ENCODE measurements around the gene ADGRD2.

Gene ADGRD2

DNA sequence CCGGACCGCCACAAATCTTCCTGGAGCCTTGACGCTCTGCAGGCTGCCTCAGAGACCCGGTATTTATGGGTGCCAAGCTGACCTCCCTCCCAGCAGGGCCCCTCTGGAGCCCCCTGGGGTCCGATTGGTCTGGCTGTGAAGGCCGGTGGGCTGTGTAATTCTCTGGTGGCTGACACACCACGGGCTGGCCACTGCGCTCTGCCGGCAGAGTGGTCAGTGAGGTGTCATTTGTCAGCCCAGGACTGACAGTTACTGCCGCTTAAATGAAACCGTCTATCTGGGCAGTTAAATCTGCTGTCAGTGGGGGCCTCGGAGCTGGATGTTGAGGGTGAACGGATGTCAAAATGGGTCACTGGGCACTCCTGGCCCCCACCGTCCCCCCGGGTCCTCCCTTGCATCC, 46.2 kb downstream of the ADGRD2 start:
- no peak for DNase-seq (ENCODE audit: low spot score)

DNA sequence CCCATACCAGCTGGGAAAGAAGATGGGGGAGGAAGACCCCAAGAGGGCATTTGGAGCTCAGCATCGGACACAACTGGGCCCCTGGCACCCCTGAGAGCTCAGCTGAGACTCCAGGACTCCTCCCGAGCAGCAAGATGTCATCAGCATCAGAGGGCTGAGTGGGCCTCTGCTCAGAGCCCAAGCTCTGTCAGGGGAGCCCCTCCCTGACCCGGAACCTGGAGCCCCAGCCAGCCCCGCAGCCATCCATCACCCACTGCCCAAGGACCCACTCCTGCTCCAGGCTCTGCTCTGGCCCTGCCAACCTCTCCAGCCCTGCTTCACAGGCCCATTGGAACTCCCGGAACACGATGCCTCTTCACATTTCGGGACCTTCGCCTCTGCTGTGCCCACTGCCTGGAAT, 47.2 kb downstream of the ADGRD2 start:
- DNase-seq (ENCODE audit: low spot score): no peak

DNA sequence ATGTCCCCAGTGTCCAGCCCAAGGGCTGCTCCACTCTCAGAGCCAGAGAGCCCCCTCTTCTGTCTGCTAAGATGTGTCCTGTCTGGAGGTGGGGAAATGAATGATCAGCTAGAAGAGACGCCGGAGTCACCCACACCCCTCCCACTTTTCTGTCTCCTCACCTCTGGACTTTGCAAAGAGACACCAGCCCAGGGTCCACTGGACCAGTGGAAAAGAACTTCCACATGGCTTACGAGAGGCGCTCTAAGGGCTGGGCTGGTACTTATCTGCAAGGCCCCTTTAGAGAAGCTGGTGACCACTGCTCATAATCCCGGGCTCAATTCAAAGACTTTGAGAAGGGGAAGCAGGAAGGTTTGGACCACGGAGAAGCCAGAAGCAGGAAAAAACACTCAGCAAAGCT, 47.8 kb downstream of the ADGRD2 start:
- DNase-seq (ENCODE audit: low spot score): no peak

DNA sequence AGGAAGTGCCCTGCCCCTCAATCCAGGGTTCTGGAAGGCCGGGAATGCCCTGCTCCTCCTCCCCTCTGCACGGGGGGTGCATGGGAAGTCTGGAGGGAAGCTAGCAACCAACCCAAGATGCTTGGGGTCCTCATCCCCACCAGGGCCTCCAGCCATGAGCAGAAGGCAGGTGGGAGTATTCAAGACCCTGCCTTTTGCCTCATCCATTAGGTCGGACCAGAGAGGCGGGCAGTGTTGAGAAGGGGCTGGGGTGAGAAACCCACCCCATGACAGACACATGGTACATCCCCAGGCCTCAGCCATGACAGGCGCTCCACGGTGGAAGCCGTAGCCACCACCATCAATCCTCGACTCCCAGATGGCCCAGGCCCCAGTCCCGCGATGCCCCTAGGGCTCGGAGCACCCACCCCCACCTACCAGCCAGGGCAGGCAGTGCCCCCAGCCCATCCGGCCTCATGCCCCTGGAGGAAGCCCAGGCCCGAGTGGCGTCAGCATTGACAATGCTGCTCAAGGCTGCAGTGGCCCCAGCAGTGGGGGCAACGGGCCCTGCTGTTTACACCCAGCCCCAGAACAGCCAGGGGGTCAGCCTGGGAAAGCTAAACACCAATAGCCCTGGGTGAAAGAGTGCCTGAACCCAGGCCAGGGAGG, 48.4 kb downstream of the ADGRD2 start:
- DNase-seq (ENCODE audit: low spot score): no peak

DNA sequence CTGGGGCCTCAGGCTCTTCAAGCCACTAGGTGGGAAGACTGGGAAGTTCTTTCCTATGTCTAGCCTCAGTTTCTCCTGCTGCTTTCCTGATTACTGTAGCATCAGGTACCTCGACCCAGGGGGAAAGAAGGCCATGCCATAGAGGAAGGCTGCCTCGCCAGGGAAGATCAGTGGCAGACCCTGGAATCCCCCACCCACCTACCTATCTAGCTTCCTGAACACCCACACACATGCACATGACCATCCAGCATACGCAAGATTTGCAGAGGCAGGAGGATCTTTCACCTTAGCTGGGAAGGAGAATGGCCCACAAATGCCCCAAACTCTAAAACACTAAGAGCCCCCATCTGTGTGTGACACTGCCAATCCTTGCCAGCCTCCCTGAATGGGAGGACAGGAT, 49.0 kb downstream of the ADGRD2 start:
- no peak for DNase-seq (ENCODE audit: low spot score)

DNA sequence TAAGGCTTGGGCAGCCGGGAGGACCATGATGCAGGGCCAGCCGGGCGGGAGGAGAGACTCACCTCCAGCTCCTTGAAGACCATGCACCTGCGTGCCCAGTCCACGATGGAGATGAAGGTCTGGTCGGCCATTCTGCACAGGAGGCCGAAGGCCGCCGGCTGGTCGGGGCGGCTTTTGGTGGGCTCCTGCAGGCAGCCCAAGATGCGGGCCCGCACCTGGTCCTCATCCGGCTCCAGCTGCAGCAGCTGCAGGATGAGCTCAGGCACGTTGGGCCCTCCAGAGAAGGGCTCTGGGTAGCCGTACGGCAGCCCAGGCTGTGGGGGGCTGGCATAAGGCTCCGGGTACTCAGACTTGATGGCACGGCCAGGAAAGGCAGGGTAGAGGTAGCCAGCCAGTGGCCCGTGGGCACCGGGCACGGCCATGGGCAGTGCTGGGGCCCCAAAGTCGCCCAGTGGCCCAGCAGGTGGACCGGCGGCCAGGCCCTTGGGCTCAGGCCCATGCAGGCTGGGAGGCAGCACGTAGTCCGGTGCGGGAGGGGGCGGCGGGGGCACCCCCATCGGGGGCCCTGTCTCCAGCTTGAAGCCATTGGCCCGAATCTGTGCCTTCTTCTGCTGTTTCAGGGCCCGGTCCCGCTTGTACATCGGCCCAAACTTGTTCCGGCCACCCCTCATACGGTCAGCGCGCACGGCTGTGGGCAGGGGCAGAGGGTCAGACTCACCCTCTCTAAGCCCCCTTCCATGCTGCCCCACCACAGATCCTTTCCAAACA, 50.0 kb downstream of the ADGRD2 start:
- no peak for DNase-seq (ENCODE audit: low spot score)

DNA sequence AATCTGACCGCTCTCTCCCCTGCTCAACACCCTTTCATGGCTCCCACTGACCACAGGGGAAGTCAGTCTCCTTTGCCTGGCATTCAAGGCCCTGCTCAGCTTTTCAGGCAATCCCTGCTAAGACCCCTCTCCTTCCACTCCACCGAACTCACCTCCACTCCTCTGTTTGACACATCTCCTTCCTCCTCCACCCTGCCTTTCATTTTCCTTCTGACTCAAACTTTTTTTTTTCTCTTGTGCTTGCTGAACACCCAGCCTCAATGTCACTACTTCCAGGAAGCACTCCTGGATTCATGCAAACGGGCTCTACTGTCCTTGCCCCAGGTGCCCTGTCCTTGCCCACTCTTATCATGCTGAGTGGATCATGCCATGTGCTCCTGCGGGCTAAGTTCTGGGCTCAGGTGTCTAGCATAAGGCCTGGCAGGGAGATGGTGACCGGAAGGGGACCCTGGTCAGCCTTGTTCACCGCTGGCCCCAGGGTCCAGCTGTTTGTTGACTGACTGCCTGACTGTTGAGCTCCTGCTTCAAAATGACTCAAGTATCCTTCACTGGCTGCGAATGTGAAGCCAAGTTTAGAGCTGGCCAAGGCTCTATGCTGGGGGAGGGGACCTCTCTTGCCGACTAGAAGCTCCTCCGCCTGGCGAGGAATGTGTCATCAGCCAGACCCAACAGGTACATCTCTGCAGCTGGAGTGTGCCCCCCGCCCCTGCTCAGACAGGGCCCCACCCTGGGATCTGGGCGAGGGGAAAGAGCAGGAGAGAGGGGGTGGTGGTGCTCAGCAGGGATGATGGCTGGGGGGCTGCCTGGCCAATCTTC, 50.8 kb downstream of the ADGRD2 start:
- DNase-seq (ENCODE audit: low spot score): no peak

DNA sequence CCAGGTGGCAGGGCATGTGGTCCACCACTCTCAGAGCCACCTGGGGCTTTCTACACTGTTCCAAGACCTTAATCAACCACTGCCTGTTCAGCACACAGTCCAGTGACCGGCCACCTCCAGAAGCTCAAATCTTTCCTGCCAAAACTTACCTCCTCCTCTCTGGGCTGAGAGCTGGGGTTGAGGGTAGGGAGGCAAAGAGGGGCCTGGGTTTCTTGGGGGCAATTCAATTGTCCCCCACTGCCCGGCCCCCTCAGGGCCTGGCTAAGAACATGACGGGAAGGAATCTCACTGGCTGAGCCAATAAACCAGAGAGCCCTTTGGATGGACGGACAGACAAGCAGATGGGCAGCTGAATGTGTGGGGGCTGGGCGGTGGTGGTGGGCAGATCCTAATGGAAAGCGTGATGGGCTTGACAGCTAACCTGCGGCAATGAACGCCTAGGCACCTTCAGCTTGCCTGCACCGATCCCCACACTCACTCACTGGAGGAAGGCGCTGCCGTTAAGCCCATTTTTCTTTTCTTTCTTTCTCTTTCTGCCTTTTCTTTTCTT, 51.6 kb downstream of the ADGRD2 start:
- no peak for DNase-seq (ENCODE audit: low spot score)

DNA sequence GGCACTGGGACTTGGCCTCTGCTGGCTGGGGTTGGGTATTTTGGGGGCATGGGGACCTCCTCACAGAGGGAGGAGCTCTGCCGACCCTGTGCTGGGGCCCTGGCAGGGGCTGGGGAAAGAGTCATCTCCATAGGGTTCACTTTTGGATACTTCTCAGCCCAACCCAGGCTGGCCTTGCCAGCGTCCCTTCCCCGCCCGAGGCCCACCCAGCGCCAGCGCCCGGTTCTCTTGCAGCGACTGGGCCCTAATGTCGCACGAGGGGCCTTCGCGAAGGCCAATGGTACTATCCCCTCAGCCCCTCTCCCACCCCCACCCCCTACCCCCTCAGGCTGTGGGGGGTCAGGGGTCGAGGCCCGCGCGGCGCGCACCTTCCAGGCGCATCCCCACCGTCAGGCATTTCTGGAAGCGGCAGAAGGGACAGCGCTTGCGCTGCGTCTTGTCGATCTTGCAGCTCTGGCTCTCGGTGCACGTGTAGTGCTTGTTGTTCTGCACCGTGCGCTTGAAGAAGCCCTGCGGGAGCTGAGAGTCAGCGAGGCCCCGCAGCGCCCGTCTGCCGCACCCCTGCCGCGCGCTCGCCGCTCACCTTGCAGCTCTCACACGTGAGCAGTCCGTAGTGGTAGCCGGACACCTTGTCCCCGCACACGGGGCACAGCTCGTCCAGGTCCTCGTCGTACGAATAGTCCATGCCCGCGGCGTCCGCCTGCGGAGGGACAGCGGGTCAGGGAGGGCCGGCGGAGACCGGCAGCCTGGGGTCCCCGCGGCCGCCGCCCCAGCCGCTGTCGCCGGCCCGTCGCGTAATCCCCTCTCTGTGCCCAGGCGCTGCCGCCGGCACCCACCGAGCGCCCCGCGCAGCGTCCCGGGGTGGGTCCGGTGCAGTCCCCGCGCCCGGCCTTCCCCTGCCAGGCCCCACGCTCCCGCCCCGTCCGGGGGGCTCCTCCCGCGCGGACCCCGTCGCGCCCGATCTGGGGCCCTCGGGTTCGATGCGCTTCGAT, 52.8 kb downstream of the ADGRD2 start:
- no peak for DNase-seq (ENCODE audit: low spot score)

DNA sequence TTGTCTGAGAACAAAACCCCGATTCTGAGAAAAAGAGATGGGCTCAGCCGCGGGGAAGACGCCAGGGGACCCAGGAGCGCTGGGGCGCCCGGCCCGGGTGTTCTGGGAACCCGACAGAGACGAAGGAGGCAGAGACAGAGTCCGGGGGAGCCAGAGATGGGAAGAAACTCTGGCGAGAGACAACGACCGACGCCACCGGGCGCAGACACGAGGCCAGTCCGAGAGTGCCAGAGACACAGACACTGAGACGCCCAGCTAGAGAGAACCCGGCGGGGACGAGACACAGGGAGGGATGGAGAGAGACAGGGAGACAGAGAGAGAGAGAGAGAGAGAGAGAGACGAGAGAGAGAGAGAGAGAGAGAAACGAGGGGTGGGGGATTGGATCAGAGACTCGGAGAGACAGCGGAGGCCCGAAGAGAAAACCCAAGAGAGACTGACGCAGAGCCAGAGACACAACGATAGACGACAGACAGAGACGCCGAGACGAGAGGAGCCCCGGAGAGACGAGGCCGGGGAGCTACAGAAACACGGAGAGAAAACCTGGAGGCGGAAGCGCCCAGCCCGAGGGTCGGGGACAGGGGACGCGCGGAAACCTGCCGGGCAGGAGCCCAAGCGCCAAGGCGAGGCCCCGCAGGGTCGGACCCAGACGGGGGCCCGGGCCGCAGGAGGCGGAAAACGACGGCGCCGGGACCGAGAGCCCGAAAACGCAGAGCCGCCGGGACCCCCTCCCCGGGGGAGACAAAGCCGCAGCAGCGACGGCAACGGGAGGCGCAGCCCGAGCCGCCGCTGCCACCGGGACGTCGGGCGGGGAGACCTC, 53.7 kb downstream of the ADGRD2 start:
- DNase-seq (ENCODE audit: low spot score): no peak

DNA sequence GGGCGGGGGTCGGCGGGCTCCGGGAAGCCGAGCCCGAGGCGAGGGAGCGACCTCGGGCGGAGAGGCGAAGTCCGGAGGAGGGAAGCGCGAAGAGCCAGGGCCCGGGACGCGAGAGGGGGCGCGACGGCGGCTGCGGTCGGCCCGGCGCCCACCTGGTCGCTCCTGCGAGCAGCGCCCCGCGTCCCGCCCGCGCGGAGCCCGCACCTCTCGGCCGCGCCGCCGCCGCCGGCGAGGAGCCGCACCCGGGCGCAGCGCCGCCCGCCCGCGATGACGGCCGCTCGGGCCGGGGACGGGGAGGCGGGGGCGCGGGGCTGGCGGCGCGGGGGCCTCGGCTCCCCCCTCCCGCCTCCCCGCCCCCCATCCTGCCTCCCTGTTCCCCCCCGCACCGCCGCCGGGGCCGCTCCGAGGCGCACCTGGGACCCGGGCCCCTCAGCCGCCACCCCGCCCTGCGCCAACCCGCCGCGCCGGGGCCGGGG, 54.3 kb downstream of the ADGRD2 start:
- no peak for DNase-seq (ENCODE audit: low spot score)

DNA sequence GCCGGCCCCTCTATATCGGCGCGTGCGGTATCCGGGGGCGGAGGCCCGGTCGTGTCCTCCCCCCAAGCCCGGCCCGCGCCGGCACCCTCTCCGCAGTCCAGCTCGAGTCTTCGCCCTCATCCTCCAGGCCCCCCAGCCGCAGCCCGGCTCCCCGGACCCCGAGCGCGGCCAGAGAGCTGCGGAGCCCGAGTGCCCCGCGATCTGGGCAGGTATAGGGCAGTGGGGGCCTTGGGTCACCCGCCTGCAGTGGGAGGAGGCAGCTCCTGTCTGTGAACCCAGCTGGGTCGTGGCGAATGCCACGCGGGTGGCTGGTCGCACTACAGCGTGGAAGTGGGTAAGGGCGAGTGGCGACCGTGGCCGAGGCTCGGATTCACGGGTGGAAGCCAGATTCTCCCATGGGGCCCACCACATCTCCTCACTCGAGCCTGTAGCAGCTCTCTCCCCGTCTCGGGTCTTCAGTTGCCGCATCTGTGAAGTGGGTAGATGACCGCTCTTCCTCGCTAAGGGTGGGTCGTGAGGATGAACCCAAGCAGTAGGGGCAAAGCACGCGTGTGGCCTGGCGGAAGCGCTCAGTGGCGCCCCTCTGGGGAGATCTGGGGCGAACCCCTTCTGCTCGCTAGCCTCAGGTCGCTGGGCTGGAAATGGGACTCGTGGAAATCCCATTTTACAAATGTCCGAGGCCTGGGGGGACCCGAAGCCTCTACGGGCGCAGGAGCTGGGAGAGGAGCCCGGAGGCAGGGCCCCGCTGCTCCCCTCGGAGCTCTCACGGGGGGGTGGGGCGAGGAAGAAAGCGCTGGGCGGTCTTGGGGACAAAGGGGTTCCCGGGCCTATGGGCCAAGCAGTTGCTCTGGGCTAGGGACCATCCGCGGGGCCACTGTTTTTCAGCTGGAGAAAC, 55.0 kb downstream of the ADGRD2 start:
- no peak for DNase-seq (ENCODE audit: low spot score)

DNA sequence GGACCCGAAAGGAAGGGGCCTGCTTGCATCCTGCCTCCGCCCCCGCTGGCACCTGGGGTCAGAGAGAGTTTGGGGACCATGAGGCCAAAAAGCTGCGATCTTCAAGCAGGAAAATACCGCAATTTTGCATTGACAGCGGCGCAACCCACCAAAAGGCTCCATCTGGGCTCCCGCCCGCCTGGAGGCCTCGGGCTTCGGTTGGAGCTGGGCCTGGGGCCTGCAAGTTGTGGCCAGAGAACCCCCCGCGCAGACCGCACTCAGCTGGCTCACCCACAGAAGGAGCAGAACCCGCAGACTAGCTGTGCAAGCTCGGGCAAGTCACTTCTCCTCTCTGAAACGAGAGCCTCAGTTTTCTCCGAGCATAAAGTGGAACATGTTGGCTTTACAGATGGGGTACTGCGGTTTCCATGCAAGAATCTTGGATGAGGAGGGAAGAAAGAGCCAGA, 55.7 kb downstream of the ADGRD2 start:
- DNase-seq (ENCODE audit: low spot score): no peak

DNA sequence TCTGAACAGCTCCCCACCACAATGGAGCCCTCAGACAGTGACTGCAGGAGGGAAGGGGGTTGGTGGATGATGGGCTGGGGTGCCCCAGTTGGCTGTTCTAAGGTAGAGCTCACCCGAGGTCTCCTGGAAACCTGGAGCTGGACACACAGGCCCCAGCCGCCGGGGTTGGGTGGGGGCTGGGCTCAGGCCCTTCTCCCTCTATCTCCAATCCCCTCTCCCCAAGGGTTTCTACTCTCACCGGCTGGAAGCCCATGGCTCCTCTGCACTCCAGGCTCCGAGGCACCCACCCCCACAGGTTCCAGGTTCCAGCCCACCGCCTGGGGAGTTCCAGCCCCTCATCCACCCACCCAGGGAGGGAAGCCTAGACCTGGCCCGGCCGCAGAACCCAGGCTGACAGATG, 56.2 kb downstream of the ADGRD2 start:
- no peak for DNase-seq (ENCODE audit: low spot score)

DNA sequence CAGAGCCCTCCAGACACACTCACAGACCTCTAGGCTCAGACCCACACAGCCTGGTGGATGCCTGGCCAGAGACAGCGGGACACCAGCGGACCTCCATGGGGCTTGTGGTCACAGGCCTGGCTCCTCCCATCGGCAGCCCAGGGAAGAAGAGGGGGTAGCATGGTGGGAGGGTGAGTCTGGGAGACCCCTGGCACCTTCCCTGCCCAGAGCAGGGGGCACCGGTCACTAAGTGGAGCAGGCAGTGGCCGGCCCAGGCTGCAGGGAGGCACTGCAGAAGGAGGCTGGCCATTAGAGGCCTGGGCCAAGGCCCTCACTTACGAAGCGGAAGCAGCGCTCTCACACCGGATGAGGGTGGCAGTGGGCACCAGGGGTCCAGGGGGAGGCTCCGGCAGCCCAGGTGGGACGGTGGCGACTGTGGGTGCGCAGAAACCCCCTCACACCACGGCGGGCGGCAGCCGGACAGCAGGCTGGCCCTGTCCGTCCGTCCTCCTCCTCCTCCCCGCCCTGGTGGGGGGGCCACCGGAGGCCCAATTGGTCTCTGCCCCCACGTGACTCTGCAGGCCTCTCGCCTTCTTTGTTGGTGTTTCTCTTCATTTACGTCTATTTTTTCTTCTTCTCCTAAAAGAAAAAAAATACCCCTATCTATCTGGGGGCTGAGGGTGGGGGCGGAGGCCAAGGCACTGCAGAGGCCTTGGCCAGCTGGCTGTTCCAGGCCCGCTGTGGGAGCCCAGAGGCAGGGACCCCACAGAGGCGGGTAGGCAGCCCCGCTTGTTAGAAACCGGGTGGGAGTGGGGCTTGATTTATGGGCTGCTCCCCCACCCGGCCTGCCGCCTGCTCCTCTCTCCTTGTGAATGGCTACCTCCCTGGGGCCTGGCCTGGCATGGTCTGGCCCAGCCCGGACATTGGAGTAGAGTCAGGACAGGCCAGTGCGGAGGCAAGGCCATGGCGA, 57.0 kb downstream of the ADGRD2 start, which contains the start of gene NR5A1:
TSS of gene NR5A1 (minus strand) at position 469 of the 949 bp plus-strand sequence. CDS start 4,004 bp downstream, outside the sequence.
- no peak for DNase-seq (ENCODE audit: low spot score)

DNA sequence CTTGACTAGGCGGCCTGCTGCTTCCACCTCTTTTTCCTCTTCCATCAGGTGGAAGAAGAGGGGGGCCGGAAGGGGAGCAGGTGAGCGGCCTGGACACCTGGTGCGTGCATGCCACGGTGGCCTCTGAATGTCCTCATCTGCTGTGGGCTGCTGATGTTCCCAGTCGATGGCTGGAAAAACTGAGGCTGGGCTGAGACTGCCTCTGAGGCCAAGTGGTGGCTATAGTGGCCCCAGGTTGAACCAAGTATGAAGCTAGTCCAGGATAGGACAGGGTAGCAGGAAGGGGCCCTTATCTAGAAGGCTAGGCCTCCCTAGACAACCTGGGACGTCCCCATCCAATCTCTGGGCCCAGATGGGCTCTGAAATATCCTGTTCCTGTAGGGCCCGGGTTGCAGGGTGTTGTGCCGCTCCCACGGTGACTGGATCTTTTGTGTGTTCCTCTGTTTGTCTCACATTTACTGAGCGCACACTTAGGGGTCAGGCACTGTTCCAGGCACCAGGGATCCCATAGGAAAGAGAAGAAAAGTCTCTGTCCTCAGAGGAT, 57.7 kb downstream of the ADGRD2 start:
- DNase-seq (ENCODE audit: low spot score): no peak

DNA sequence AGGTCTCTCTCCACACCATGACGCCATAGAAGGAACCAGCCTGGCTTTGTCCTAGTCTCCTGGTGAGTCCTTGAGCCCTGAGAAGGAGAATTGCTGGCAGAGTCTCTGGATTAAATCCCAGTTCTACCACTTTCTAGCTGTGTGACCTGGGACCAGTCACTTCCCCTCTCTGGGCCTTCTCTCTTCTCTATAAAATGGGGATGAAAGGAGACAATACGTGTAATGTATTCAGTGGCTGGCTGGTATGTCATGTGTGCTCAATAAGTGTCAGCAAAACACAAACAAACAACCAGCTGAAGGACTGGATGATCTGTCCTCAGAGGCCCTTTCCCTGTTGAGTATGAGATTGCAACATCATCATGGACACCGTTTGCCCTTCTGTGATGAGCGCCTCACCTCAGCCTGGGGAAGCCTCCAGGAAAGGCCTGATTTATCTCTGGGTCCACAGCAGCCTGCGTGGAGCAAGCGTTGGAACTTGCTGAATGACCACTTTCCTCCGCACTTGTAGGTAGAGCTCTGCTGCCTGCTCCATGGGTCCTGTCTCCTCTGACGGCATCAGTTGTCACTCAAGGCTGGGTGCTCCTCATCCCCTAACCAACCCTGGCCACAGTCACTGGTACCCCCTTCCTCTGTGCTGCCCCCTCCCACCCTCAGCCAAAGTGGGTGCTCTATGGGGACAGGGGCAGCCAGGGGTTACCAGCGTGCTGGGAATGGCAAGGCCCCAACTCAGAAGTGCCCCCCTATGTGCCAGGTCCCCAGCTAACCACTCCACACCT, 60.6 kb downstream of the ADGRD2 start:
- no peak for DNase-seq (ENCODE audit: low spot score)
